ENCODE measurements around the gene SLC35F1. TPM values are rescaled to one million over a fixed set of nuclear protein-coding genes. Genes with fewer than 3 reads are reported as not detected.

The SLC35F1 gene
- total and polyA plus RNA-seq, 2 experiments from 2014 or later, result not detected

DNA sequence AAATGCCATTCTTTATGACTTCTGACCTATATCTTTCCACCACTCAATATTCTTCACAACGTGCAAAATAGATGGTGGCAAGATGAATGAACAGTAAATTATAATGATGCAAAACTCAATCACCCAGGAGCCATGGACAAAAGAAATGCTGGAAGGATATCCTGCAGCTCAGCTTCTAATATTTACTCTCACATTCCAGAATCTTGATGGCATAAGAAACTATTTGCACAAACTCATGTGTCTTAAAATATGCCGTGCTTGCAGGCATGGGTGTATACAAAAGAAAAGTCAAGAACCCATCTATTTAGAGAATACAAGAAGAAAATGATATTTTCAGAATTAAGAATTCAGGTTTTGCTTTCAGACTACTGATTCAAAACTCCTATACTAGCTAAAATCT, 217.8 kb downstream of the SLC35F1 start:
- in situ Hi-C loops (cut with MboI), result no loop called here
- no peak overlapping the region for H3K4me2 ChIP-seq (ENCODE audit: unreplicated experiment)
- no peaks in the 10 kb centered on the region for H3K36me3 ChIP-seq (ENCODE audit: low read depth)
- H3K9me2 ChIP-seq (ENCODE audit: insufficient read depth), result no peaks in the 10 kb centered on the region
- no peaks in the 10 kb centered on the region for H3K79me2 ChIP-seq (ENCODE audit: insufficient read depth)
- H3K9ac ChIP-seq, result no peak overlapping the region
- no peak for TF ChIP-seq EZH2 (IDR thresholded peaks at IDR 0.05; ENCODE audit: insufficient read depth, poor library complexity, severe bottlenecking)
- TF ChIP-seq EZH2phosphoT487 (IDR thresholded peaks at IDR 0.05; ENCODE audit: insufficient read depth, low read depth), result no peak
- H3K4me3 ChIP-seq, result no peak overlapping the region
- no peak overlapping the region for H2AFZ ChIP-seq
- no peaks in the 10 kb centered on the region for H3K27me3 ChIP-seq (replicated peaks; ENCODE audit: insufficient read depth)
- no peak overlapping the region for H3K27ac ChIP-seq
- no peaks in the 10 kb centered on the region for H3K9me3 ChIP-seq (ENCODE audit: low read depth)
- 13 to 18% methylated on average over 2 of the region's 2 CpGs for WGBS, 2 experiments (ENCODE audit: low coverage in 1 of 2, low lambda C conversion rate in 2 of 2, missing lambda C conversion rate in 2 of 2)
- H3F3A ChIP-seq (ENCODE audit: insufficient read depth), result no peaks in the 10 kb centered on the region
- no peak for DNase-seq
- no peaks in the 10 kb centered on the region for H4K20me1 ChIP-seq (ENCODE audit: insufficient read depth)
- no peaks in the 10 kb centered on the region for H3K4me1 ChIP-seq (ENCODE audit: insufficient read depth)

DNA sequence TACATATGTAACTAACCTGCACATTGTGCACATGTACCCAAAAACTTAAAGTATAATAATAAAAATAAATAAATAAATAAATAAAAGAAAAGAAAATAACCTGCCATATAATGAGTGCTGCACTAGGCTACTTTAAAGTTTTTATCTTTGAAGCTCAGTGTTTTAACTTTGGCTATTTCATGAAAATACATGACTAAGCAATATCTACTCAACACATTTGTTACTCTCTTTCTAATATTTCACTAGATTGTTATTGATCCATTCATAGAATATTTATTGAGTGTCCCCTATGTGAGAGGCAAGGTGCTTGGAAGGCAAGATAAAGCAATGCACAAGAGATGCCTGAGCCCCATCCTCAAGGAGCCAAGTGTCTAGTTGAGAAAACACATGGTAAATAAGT, 221.7 kb downstream of the SLC35F1 start:
- H3K9me2 ChIP-seq (ENCODE audit: insufficient read depth), result no peaks in the 10 kb centered on the region
- no peak overlapping the region for H3K9ac ChIP-seq
- H3K4me3 ChIP-seq, result no peak overlapping the region
- in situ Hi-C loops (cut with MboI), result no loop called here
- no peaks in the 10 kb centered on the region for H3K9me3 ChIP-seq (ENCODE audit: low read depth)
- no peaks in the 10 kb centered on the region for H3K27me3 ChIP-seq (replicated peaks; ENCODE audit: insufficient read depth)
- TF ChIP-seq EZH2 (IDR thresholded peaks at IDR 0.05; ENCODE audit: insufficient read depth, poor library complexity, severe bottlenecking) (no peak), EZH2phosphoT487 (IDR thresholded peaks at IDR 0.05; ENCODE audit: insufficient read depth, low read depth) (no peak)
- no peak overlapping the region for H2AFZ ChIP-seq
- H3K79me2 ChIP-seq (ENCODE audit: insufficient read depth), result no peaks in the 10 kb centered on the region
- H3K36me3 ChIP-seq (ENCODE audit: low read depth), result no peaks in the 10 kb centered on the region
- H3K27ac ChIP-seq, result no peak overlapping the region
- H3K4me1 ChIP-seq (ENCODE audit: insufficient read depth), result no peaks in the 10 kb centered on the region
- no peak overlapping the region for H3K4me2 ChIP-seq (ENCODE audit: unreplicated experiment)
- no peak for DNase-seq
- no peaks in the 10 kb centered on the region for H4K20me1 ChIP-seq (ENCODE audit: insufficient read depth)
- no peaks in the 10 kb centered on the region for H3F3A ChIP-seq (ENCODE audit: insufficient read depth)

GRCh38 chr6:118134206-118134605, 227.1 kb downstream of the SLC35F1 start:
- H3K27ac ChIP-seq, result no peak overlapping the region
- in situ Hi-C loops (cut with MboI), result no loop called here
- no peak overlapping the region for H3K9ac ChIP-seq
- no peaks in the 10 kb centered on the region for H3F3A ChIP-seq (ENCODE audit: insufficient read depth)
- 52 to 60% methylated on average over 2 of the region's 2 CpGs for WGBS, 2 experiments (ENCODE audit: low coverage in 1 of 2, low lambda C conversion rate in 2 of 2, missing lambda C conversion rate in 2 of 2)
- DNase-seq, result no peak
- no peaks in the 10 kb centered on the region for H3K36me3 ChIP-seq (ENCODE audit: low read depth)
- no peaks in the 10 kb centered on the region for H3K9me2 ChIP-seq (ENCODE audit: insufficient read depth)
- no peak overlapping the region for H3K4me3 ChIP-seq
- TF ChIP-seq EZH2phosphoT487 (IDR thresholded peaks at IDR 0.05; ENCODE audit: insufficient read depth, low read depth) (no peak), EZH2 (IDR thresholded peaks at IDR 0.05; ENCODE audit: insufficient read depth, poor library complexity, severe bottlenecking) (no peak)
- H3K79me2 ChIP-seq (ENCODE audit: insufficient read depth), result no peaks in the 10 kb centered on the region
- H3K4me1 ChIP-seq (ENCODE audit: insufficient read depth), result no peaks in the 10 kb centered on the region
- no peaks in the 10 kb centered on the region for H4K20me1 ChIP-seq (ENCODE audit: insufficient read depth)
- no peak overlapping the region for H2AFZ ChIP-seq
- H3K4me2 ChIP-seq (ENCODE audit: unreplicated experiment), result no peak overlapping the region
- no peaks in the 10 kb centered on the region for H3K9me3 ChIP-seq (ENCODE audit: low read depth)
- no peaks in the 10 kb centered on the region for H3K27me3 ChIP-seq (replicated peaks; ENCODE audit: insufficient read depth)

- Histone ChIP-seq H3K79me2 (ENCODE audit: insufficient read depth) (no peaks in the 10 kb centered on the region), H3K4me3 (no peak overlapping the region), H3K9ac (no peak overlapping the region), H3K36me3 (ENCODE audit: low read depth) (no peaks in the 10 kb centered on the region), H3F3A (ENCODE audit: insufficient read depth) (no peaks in the 10 kb centered on the region), H3K27ac (no peak overlapping the region), H3K4me2 (ENCODE audit: unreplicated experiment) (no peak overlapping the region), H3K27me3 (replicated peaks; ENCODE audit: insufficient read depth) (no peaks in the 10 kb centered on the region), H3K9me2 (ENCODE audit: insufficient read depth) (no peaks in the 10 kb centered on the region), H3K9me3 (ENCODE audit: low read depth) (no peaks in the 10 kb centered on the region), H4K20me1 (ENCODE audit: insufficient read depth) (no peaks in the 10 kb centered on the region), H3K4me1 (ENCODE audit: insufficient read depth) (no peaks in the 10 kb centered on the region), H2AFZ (no peak overlapping the region)
- 17 to 19% methylated on average over 5 of the region's 5 CpGs for WGBS, 2 experiments (ENCODE audit: low coverage in 1 of 2, low lambda C conversion rate in 2 of 2, missing lambda C conversion rate in 2 of 2)
- TF ChIP-seq EZH2 (IDR thresholded peaks at IDR 0.05; ENCODE audit: insufficient read depth, poor library complexity, severe bottlenecking) (no peak), EZH2phosphoT487 (IDR thresholded peaks at IDR 0.05; ENCODE audit: insufficient read depth, low read depth) (no peak)
- no peak for DNase-seq
- in situ Hi-C loops (cut with MboI), result no loop called here
Observed at GRCh38 chr6:118134736-118135135, 227.7 kb downstream of the SLC35F1 start.

- H3K4me3 ChIP-seq, result no peak overlapping the region
- 20 to 24% methylated on average over 2 of the region's 2 CpGs for WGBS, 2 experiments (ENCODE audit: low coverage in 1 of 2, low lambda C conversion rate in 2 of 2, missing lambda C conversion rate in 2 of 2)
- no peaks in the 10 kb centered on the region for H3F3A ChIP-seq (ENCODE audit: insufficient read depth)
- in situ Hi-C loops (cut with MboI), result no loop called here
- no peaks in the 10 kb centered on the region for H3K36me3 ChIP-seq (ENCODE audit: low read depth)
- H2AFZ ChIP-seq, result no peak overlapping the region
- H3K4me2 ChIP-seq (ENCODE audit: unreplicated experiment), result no peak overlapping the region
- DNase-seq, result no peak
- H3K79me2 ChIP-seq (ENCODE audit: insufficient read depth), result no peaks in the 10 kb centered on the region
- TF ChIP-seq EZH2 (IDR thresholded peaks at IDR 0.05; ENCODE audit: insufficient read depth, poor library complexity, severe bottlenecking) (no peak), EZH2phosphoT487 (IDR thresholded peaks at IDR 0.05; ENCODE audit: insufficient read depth, low read depth) (no peak)
- H3K27me3 ChIP-seq (replicated peaks; ENCODE audit: insufficient read depth), result no peaks in the 10 kb centered on the region
- H3K27ac ChIP-seq, result no peak overlapping the region
- no peaks in the 10 kb centered on the region for H3K9me3 ChIP-seq (ENCODE audit: low read depth)
- H4K20me1 ChIP-seq (ENCODE audit: insufficient read depth), result no peaks in the 10 kb centered on the region
- no peak overlapping the region for H3K9ac ChIP-seq
- H3K4me1 ChIP-seq (ENCODE audit: insufficient read depth), result no peaks in the 10 kb centered on the region
- H3K9me2 ChIP-seq (ENCODE audit: insufficient read depth), result no peaks in the 10 kb centered on the region
Observed at GRCh38 chr6:118135371-118135770, 228.3 kb downstream of the SLC35F1 start.
